Measurements from ENCODE around the gene C22orf31. TPM values are rescaled to one million over a fixed set of nuclear protein-coding genes. Genes with fewer than 3 reads are reported as not detected.

C22orf31 gene
- total and polyA plus RNA-seq, 2 experiments from 2014 or later = not detected

DNA sequence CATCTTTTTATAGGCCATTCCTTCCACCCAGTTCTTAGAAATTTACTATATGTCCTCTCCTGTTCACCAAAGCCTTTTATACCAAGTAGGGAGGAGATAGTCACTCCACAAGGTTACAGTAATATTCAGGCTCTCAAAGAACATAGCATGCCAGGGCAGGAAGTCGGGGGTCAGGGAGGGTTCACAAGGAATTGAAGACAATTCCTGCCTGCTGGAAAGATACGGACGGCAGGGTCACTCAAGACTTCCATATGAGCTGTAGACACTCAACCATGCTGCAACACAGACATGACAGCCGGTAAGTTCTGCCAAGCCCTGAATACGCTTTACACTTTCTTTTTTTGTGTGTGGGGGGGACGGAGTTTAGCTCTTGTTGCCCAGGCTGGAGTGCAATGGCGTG, 700 bp downstream of the C22orf31 start:
- H4K20me1 ChIP-seq (ENCODE audit: insufficient read depth, poor library complexity, severe bottlenecking) = no peaks in the 10 kb centered on the region
- no peak for DNase-seq (ENCODE audit: low spot score)
- H3K36me3 ChIP-seq (replicated peaks; ENCODE audit: insufficient read depth, low read depth) = no peaks in the 10 kb centered on the region
- no peak overlapping the region for H3K4me2 ChIP-seq
- no peak overlapping the region for H3K4me3 ChIP-seq
- no peaks in the 10 kb centered on the region for H3K9me3 ChIP-seq (ENCODE audit: low read depth)
- TF ChIP-seq EZH2phosphoT487 (IDR thresholded peaks at IDR 0.05; ENCODE audit: low read depth, severe bottlenecking, unreplicated experiment) = no peak
- no peak for TF ChIP-seq CTCF (IDR thresholded peaks at IDR 0.05; ENCODE audit: poor library complexity)
- no peak for TF ChIP-seq EZH2 (IDR thresholded peaks at IDR 0.05; ENCODE audit: borderline replicate concordance)
- H3K79me2 ChIP-seq = no peaks in the 10 kb centered on the region
- no peak overlapping the region for H2AFZ ChIP-seq
- no peak overlapping the region for H3K27ac ChIP-seq
- H3K27me3 ChIP-seq = no peaks in the 10 kb centered on the region
- WGBS (ENCODE audit: low lambda C conversion rate, missing lambda C conversion rate) = 93% methylated on average over 7 of the region's 7 CpGs
- H3K4me1 ChIP-seq (ENCODE audit: insufficient read depth) = no peaks in the 10 kb centered on the region
- H3K9me2 ChIP-seq (replicated peaks; ENCODE audit: insufficient read depth) = no peaks in the 10 kb centered on the region

DNA sequence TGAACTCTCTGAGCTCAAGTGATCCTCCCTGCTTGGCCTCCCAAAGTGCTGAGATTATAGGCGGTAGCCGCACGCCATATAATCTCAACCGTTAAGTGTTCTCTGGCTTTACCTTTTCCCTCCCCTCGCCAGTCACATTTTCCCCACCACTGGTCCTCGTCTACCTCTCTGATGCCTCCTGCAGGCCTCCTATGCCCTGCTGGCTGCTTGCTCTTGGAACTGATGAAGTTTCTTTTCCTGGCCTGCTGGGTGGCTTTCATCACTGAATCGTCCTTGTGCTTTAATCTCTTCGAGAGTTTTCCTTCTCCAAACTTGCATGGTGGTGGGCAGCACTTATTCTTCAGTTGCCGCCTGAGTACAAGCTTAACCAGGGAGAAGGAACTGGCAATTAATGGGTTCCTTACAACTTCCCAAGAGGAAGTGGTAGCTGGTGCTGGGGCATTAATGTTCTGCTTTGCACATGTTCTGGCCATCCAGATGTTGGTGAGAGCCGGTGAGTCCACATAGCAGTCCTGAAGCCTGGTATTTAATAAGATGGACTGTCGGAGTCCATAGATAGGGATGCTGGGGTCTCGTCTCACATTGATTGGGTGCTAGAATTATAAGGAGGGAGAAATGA, 1.3 kb downstream of the C22orf31 start:
- no peaks in the 10 kb centered on the region for H3K4me1 ChIP-seq (ENCODE audit: insufficient read depth)
- no peaks in the 10 kb centered on the region for H3K9me2 ChIP-seq (replicated peaks; ENCODE audit: insufficient read depth)
- H3K27me3 ChIP-seq = no peaks in the 10 kb centered on the region
- no peak overlapping the region for H3K4me3 ChIP-seq
- H3K4me2 ChIP-seq = no peak overlapping the region
- WGBS (ENCODE audit: low lambda C conversion rate, missing lambda C conversion rate) = 88% methylated on average over 12 of the region's 12 CpGs
- no peaks in the 10 kb centered on the region for H3K36me3 ChIP-seq (replicated peaks; ENCODE audit: insufficient read depth, low read depth)
- no peak overlapping the region for H3K27ac ChIP-seq
- H2AFZ ChIP-seq = no peak overlapping the region
- no peak for DNase-seq (ENCODE audit: low spot score)
- H3K9me3 ChIP-seq (ENCODE audit: low read depth) = no peaks in the 10 kb centered on the region
- H4K20me1 ChIP-seq (ENCODE audit: insufficient read depth, poor library complexity, severe bottlenecking) = no peaks in the 10 kb centered on the region
- no peak for TF ChIP-seq EZH2 (IDR thresholded peaks at IDR 0.05; ENCODE audit: borderline replicate concordance)
- no peak for TF ChIP-seq CTCF (IDR thresholded peaks at IDR 0.05; ENCODE audit: poor library complexity)
- no peak for TF ChIP-seq EZH2phosphoT487 (IDR thresholded peaks at IDR 0.05; ENCODE audit: low read depth, severe bottlenecking, unreplicated experiment)
- no peaks in the 10 kb centered on the region for H3K79me2 ChIP-seq

GRCh38 chr22:29056472-29056871, 5.2 kb downstream of the C22orf31 start:
- no peak for TF ChIP-seq CTCF (IDR thresholded peaks at IDR 0.05; ENCODE audit: poor library complexity)
- no peak for TF ChIP-seq EZH2 (IDR thresholded peaks at IDR 0.05; ENCODE audit: borderline replicate concordance)
- TF ChIP-seq EZH2phosphoT487 (IDR thresholded peaks at IDR 0.05; ENCODE audit: low read depth, severe bottlenecking, unreplicated experiment) = no peak
- 98% methylated on average over 3 of the region's 3 CpGs for WGBS (ENCODE audit: low lambda C conversion rate, missing lambda C conversion rate)
- Histone ChIP-seq H2AFZ (no peak overlapping the region), H3K4me2 (no peak overlapping the region), H3K4me3 (no peak overlapping the region), H3K9me2 (replicated peaks; ENCODE audit: insufficient read depth) (no peaks in the 10 kb centered on the region), H3K36me3 (replicated peaks; ENCODE audit: insufficient read depth, low read depth) (no peaks in the 10 kb centered on the region), H3K9me3 (ENCODE audit: low read depth) (no peaks in the 10 kb centered on the region), H3K4me1 (ENCODE audit: insufficient read depth) (no peaks in the 10 kb centered on the region), H3K27ac (no peak overlapping the region), H3K27me3 (no peaks in the 10 kb centered on the region), H3K79me2 (no peaks in the 10 kb centered on the region), H4K20me1 (ENCODE audit: insufficient read depth, poor library complexity, severe bottlenecking) (no peaks in the 10 kb centered on the region)
- no peak for DNase-seq (ENCODE audit: low spot score)

All from hepatocyte (in vitro differentiated cells).